HG02943 (cell line): Measurements from ENCODE around the gene ARHGAP28.

ENCODE experiments used
- ATAC-seq: cut with Tn5 transposase; IDR thresholded peaks from one replicate; pipeline ENCODE4 v1.9.1; 2021; ENCODE audit warnings: mild to moderate bottlenecking, low read depth, moderate library complexity; ENCODE audit not compliant: unreplicated experiment

ARHGAP28 gene

GRCh38 chr18:6759579-6759978, 30.1 kb downstream of the ARHGAP28 start:
- ATAC-seq, result no peak

GRCh38 chr18:6763524-6763923, 34.0 kb downstream of the ARHGAP28 start:
- ATAC-seq, result no peak

- ATAC-seq, result no peak
Observed at GRCh38 chr18:6764382-6764781, 34.9 kb downstream of the ARHGAP28 start.

DNA sequence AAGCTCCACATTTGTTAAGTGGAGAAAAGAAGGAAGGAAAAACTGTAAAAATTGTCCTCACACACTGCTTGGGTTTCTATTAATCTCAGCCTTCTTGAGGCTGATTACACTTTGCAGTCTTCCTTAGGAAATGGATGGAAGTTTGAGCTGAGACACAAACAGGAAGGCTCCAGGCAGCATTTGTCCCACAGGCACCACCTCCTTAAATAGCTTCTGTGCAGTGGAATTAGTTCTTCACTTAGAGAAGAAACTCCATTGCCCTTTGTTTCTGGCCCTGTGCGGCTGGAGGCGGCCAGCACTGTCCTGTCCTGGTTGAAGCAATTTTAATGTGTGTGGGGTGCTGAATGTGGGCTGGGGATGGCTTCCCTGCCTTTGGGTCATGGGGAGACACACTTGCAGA, 44.3 kb downstream of the ARHGAP28 start:
- no peak for ATAC-seq

GRCh38 chr18:6775237-6775636, 45.7 kb downstream of the ARHGAP28 start:
- ATAC-seq, result no peak

DNA sequence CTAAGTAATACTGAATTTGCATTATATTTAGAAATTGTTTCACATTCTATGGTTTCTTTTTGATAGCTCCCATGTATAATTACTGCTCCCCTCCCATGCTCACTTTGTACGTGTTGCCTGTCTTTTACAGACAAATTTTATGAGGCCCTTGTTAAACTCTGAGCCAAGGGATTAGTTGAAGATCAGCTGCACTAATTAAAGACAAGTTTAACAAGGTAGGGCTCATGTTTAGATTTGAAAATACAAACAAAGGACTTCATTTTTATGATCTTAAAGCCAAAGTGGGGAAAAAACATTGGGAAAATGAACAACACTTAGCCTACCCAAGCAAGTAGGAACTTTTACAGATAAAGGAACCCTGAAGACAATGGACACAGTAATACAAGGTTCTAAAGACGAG, 46.2 kb downstream of the ARHGAP28 start:
- ATAC-seq, result no peak

DNA sequence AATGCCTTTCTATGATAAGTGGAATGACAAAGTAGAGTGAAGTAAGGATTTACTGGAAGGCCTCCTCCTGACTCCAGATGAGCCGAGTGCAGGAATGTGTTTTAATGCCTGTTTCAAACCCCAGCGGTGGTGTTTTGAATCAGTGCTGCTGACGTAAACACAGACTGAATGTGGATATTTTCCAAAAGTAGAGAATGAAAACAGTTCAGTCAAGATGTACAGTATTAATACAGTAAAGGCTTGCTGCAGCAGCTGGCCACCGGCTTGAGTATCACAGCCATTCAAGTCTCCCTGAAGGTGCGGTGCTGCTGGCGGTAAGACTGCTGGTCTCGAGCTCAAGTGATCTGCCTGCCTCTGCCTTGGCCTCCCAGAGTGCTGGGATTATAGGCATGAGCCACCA, 46.7 kb downstream of the ARHGAP28 start:
- ATAC-seq, result no peak

DNA sequence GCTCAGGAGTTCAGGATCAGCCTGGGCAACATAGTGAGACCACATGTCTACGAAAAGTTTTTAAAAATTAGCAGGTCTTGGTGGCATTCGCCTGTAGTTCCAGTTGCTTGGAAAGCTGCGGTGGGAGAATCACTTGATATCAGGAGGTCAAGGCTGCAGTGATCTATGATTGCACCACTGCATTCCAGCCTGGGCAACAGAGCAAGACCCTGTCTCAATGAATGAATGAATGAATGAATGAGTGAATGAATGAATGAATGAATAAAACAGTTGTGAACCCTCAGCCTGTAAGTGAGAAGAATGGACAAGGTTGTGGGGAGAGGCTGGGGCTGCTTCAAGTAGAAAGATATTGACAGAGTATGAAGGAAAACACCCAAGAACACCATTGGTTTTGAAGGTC, 48.0 kb downstream of the ARHGAP28 start:
- no peak for ATAC-seq

DNA sequence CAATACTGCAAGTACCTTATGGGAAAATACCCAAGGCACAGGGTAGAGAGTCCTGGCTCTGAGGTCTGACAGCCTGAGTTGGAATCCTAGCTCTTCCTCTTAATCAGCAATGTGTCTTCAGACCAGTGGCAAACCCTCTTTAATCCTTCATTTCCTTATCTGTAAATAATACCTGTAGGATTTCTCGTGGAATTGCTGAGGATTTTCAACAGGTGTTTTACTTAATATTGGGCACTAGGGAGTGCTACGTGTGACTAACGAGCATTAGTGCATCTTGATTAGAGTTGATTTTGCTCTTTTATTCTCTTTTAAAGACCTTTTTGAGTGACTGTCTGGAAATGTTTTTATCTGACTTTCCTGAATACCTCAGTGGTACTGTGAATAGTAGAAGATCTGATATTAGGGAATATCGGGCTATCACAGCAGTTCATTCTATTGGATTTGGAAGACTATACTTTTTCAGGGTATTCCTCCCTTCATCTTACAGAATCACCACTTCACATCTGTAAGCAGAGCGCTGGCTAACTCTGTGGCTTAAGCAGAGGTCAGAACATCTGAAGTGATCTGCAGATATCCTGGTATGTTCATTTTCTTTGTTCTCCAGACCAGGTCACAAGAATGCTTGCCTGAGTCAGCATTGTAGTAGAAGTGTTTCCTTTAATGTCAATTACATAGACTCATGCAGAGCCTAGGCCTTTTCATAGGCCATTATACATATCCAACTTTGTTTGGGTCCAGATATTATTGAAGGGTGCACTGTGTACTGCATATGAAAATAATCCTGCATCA, 49.1 kb downstream of the ARHGAP28 start:
- ATAC-seq, result no peak

- no peak for ATAC-seq
Observed at GRCh38 chr18:6781142-6781714, 51.7 kb downstream of the ARHGAP28 start.

GRCh38 chr18:6781796-6782195, 52.3 kb downstream of the ARHGAP28 start:
- no peak for ATAC-seq

GRCh38 chr18:6782861-6783260, 53.3 kb downstream of the ARHGAP28 start:
- ATAC-seq, result no peak

DNA sequence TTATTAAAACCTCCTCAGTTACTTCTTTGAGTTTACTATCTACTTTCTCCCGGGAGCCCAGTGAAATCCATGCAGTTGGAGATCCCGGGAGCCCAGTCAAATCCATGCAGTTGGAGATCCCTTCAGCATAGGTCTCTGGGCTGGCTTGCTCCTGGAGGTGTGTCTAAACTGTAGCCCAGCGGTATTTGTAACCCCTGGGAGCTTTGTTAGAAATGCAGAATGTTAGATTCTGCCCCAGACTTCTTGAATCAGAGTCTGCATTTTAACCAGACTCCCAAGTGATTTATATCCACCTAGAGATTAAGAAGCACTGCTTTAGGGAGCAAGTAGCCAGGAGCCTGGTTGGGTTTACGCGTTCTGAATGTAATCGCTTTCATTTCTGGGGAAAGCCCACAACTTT, 54.5 kb downstream of the ARHGAP28 start:
- ATAC-seq, result no peak

DNA sequence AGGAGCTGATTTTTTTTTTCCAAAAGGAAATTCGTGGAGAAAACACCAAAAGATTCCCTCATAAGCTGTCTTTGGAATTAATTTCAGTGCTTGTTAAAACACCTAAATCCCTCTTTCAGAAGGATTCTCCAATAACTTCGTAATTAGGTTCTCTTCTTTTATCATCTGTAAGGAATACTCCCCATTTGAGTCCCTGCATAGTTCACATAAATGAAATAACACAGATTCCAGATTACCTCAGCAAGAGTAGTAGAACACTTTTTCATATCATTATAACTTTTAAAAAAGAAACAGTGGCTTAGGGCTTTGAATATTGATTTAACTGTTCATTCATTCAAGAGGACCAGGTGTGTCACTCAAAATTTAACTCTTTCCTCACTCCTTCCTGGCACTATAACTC, 55.5 kb downstream of the ARHGAP28 start:
- no peak for ATAC-seq

- no peak for ATAC-seq
Observed at GRCh38 chr18:6785411-6785810, 55.9 kb downstream of the ARHGAP28 start.

GRCh38 chr18:6792391-6792790, 62.9 kb downstream of the ARHGAP28 start:
- no peak for ATAC-seq

- no peak for ATAC-seq
Observed at GRCh38 chr18:6793455-6793854, 63.9 kb downstream of the ARHGAP28 start.

- ATAC-seq, result no peak
Observed at GRCh38 chr18:6793986-6794385, 64.5 kb downstream of the ARHGAP28 start.

- ATAC-seq, result no peak
Observed at GRCh38 chr18:6795307-6795706, 65.8 kb downstream of the ARHGAP28 start.

GRCh38 chr18:6796511-6796910, 67.0 kb downstream of the ARHGAP28 start:
- ATAC-seq, result no peak

DNA sequence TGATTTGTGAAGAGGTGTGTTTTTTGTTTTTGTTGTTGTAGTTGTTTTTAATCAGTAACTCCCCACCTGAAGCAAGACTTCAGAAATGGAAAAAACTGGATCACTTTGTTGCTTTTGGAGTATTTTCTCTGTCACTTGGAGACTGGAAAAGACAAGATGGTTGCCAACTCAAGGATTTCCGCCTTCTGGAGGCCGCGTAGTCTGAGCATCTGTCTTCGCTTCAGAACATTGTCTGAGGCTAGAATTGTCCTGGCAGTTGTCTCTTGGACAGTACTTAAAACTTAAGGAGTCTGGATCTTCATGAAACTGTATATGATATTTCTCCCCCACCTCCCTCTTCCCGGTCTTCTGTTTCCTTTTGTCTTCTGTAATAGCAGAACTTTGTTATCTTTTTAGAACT, 67.7 kb downstream of the ARHGAP28 start:
- no peak for ATAC-seq

DNA sequence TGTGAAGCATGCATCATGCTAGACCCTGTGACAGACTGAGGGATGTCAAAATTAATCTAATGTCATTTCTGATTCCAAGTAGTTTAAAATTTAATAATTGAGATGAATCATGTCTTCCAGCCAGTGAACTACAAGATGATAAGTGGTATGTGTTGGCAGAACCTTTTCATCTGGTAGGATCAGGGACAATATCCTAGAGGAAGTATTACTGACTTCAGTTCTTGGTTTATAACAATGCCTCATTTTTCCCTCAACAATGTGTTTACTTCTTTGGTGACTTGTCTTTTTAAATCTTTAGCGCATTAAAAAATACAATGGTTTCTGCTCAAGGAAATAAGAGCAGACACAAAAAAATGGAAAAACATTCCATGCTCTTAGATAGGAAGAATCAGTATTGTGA, 69.4 kb downstream of the ARHGAP28 start:
- no peak for ATAC-seq
